ENCODE measurements around the gene PIEZO2.

DNA sequence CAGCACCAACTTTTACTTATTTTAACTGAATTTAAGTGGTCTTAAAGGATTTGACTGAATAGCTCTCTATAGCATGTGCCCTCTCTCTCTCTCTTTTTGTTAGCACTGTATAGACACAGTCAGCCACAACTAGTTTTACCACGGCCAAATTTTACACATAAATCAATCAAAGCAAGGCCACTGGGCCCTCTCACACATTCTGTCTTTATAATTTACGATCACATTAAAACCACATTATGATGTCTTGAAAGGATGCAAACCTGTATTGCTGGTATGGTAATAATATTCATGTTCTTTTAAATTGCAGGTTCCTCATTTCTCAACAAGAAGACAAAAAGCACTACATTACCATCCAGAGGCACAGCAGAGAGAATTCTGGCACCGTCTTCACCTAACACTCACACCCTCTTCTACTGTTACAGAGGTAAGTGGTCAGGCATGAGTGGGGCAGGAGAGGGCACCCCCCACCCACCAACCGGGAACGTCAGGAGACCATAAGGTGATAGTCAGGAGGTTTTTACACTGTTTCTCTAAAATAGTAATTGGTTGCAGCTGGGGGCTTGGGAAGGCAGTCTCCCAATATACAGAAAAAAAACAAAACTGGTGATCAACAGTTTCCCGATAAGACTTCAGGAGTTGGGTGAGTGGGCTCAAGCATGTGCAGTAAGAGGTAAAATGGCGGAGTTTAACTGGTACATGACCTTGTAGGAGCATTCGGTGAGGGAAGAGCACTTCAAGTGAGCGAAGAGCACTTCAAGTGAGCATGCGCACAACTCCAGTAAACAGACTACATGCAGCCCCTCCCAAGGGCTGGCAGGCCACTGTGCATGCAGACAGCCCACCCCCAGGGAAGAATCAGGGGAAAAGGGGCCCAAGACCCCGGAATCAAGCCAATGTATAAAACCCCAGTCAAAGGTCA lies 296.7 kb downstream of the PIEZO2 start:
- TF ChIP-seq, protein P1, sequence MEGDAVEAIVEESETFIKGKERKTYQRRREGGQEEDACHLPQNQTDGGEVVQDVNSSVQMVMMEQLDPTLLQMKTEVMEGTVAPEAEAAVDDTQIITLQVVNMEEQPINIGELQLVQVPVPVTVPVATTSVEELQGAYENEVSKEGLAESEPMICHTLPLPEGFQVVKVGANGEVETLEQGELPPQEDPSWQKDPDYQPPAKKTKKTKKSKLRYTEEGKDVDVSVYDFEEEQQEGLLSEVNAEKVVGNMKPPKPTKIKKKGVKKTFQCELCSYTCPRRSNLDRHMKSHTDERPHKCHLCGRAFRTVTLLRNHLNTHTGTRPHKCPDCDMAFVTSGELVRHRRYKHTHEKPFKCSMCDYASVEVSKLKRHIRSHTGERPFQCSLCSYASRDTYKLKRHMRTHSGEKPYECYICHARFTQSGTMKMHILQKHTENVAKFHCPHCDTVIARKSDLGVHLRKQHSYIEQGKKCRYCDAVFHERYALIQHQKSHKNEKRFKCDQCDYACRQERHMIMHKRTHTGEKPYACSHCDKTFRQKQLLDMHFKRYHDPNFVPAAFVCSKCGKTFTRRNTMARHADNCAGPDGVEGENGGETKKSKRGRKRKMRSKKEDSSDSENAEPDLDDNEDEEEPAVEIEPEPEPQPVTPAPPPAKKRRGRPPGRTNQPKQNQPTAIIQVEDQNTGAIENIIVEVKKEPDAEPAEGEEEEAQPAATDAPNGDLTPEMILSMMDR (IDR thresholded peaks at IDR 0.05; ENCODE audit: insufficient read depth, low read depth, low read length): no peak
- no peak for TF ChIP-seq EZH2 (IDR thresholded peaks at IDR 0.05; ENCODE audit: insufficient read depth, low read length)
